Measurements from ENCODE around the gene SUGCT.

GRCh38 chr7:40282858-40283257 is 148.1 kb downstream of the SUGCT start:
- TF ChIP-seq CTCF (IDR thresholded peaks at IDR 0.05), result no peak
- no peak for TF ChIP-seq POLR2A (IDR thresholded peaks at IDR 0.05)
